GM20431 (cell line): ENCODE measurements around the gene ZCCHC14.
"Not testable (repeated sequence)": the region's sequence is repeated elsewhere in the genome, so short reads cannot be mapped to it uniquely, and the experiment has no call there.

Experiments
- in situ Hi-C: fragments of 300-500 bp; cut with MseI, MboI; formaldehyde crosslinking; loops from one replicate; pipeline ENCODE4 v1.15.0; 2020; ENCODE audit warnings: low sequenced_read_pairs; ENCODE audit not compliant: unreplicated experiment

Gene ZCCHC14

DNA sequence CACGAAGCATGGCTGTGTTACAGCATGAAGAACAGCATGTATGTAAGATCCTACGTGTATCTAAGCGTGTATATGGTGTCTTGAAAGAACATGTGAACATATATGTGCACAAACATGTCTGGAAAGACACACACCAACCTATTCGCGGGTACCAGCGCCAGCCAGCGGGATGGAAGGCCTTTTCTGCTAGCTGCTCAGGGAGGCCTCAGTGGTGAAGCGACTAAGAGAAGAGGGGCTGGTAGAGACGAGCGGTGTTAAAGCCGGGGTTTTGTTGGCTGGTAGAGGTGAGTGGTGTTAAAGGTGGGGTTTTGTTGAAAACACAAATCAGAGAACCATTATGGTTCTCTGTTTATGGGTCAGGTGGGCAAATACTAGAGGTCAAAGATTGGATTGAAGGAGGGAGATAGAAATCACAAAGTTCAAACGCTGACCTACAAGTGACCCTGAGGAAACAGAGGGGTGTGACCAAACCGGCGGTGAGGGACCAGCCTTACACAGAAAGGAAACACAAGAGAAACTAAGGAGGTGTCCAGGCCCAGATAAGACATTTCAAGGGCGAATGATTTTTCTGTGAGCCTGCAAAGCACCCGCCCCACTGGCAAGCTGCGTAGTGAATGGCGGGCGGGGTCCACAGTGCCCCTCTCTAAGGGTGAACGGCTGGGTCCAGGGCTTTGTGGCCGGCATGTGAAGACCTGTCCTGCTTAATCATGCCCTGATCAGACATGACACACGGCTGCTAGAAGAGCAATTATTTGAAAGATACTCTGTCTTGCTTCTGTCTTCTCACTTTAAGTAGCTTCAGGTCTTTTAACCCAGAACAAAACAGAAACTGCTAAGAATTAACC lies 8.1 kb downstream of the ZCCHC14 start:
- in situ Hi-C loops = no loop called here

DNA sequence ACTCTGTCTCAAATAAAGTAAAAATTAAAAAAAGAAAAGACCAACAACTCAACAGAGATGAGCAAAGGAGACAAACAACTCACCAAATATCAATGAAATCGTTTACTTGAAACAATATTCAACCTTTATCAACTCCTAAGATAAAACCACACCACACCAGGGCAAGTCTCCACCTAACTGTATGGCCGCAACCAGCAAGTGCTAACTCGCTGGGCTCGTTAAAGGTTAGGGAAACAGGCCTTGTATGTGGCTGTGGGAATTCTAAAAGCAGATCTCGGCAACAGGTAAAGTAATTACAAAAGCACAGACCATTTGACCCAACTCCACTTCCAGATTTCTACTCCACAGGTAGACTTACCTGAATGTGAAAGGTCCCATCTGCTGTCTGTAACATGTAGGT lies 9.3 kb downstream of the ZCCHC14 start:
- in situ Hi-C loops = no loop called here

- in situ Hi-C loops = not testable (repeated sequence)
Observed at GRCh38 chr16:87482670-87483069, 10.2 kb downstream of the ZCCHC14 start.

- in situ Hi-C loops = no loop called here
Observed at GRCh38 chr16:87482266-87482665, 10.6 kb downstream of the ZCCHC14 start.

GRCh38 chr16:87481711-87482110 lies 11.1 kb downstream of the ZCCHC14 start:
- in situ Hi-C loops = not testable (repeated sequence)

- in situ Hi-C loops = not testable (repeated sequence)
Observed at GRCh38 chr16:87477209-87477981, 15.4 kb downstream of the ZCCHC14 start.

- in situ Hi-C loops = no loop called here
Observed at GRCh38 chr16:87474566-87474996, 18.2 kb downstream of the ZCCHC14 start.

- in situ Hi-C loops = no loop called here
Observed at GRCh38 chr16:87474017-87474416, 18.8 kb downstream of the ZCCHC14 start.

- in situ Hi-C loops = no loop called here
Observed at GRCh38 chr16:87472935-87473334, 19.9 kb downstream of the ZCCHC14 start.

- in situ Hi-C loops = no loop called here
Observed at GRCh38 chr16:87472142-87472778, 20.6 kb downstream of the ZCCHC14 start.

- in situ Hi-C loops = no loop called here
Observed at GRCh38 chr16:87471278-87472141, 21.3 kb downstream of the ZCCHC14 start.

DNA sequence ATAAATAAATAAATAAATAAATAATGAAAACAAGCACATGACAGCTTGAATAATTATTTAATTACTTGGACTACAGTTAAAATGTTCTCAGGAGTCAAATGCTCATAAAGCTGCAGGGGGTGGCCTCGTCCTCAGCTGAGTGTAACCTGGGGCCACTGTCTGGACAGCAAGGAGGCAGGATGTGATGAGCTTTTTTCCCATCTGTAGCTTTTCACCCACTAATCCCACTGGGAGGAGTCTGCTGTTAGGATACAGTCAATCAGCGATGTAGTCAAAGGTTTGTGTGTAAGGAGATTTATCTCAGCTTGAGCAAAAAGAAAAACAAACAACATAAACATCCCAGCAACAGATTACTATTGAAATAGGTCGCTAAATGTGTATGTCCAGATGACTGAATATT lies 22.5 kb downstream of the ZCCHC14 start:
- in situ Hi-C loops = no loop called here

- in situ Hi-C loops = no loop called here
Observed at GRCh38 chr16:87469169-87469568, 23.7 kb downstream of the ZCCHC14 start.

- in situ Hi-C loops = no loop called here
Observed at GRCh38 chr16:87468550-87468949, 24.3 kb downstream of the ZCCHC14 start.

- in situ Hi-C loops = no loop called here
Observed at GRCh38 chr16:87466975-87467501, 25.8 kb downstream of the ZCCHC14 start.

DNA sequence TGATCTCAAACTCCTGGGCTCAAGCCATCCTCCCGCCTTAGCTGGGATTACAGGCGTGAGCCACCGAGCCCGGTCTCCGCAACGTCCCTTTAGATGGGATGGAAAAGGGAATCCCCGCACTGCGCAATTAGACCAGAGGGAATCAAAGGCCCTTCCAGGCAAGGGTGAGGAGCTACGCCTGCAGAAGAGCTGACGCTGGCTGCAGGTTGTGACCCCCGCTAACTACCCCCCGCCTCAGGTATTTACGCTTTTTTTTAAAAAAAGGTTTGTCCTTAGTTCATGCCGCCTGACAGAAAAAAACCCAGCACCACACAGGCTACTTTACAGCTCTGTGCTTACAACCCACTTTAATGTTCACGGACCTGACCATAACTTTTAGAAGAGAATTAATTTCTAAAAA lies 26.9 kb downstream of the ZCCHC14 start:
- in situ Hi-C loops = no loop called here

- in situ Hi-C loops = no loop called here
Observed at GRCh38 chr16:87465306-87465705, 27.5 kb downstream of the ZCCHC14 start.

- in situ Hi-C loops = no loop called here
Observed at GRCh38 chr16:87464691-87465300, 28.0 kb downstream of the ZCCHC14 start.
